ENCODE results near the gene ZBTB18. TPM values are rescaled to one million over a fixed set of nuclear protein-coding genes. Genes with fewer than 3 reads are reported as not detected.
"Not testable (repeated sequence)": the region's sequence is repeated elsewhere in the genome, so short reads cannot be mapped to it uniquely, and the experiment has no call there.

Gene ZBTB18
- total RNA-seq = 13.4 TPM

GRCh38 chr1:244050835-244051444 lies at the start of gene ZBTB18:
ZBTB18 (plus strand) TSS chr1:244051283; CDS start chr1:244051432, 149 bp downstream.
- intact Hi-C loops (cut with DNase I) = no loop called here
- DNase-seq (ENCODE audit: low spot score) (no peak), ATAC-seq (no peak)

- intact Hi-C loops (cut with DNase I) = no loop called here
- no peak for DNase-seq (ENCODE audit: low spot score)
- no peak for ATAC-seq
These were observed 48.4 kb upstream of the ZBTB18 start for GRCh38 chr1:244002721-244003120.

GRCh38 chr1:244005455-244005854 lies 45.6 kb upstream of the ZBTB18 start:
- ATAC-seq = no peak
- DNase-seq (ENCODE audit: low spot score) = no peak
- intact Hi-C loops (cut with DNase I) = no loop called here

GRCh38 chr1:244006381-244006901 lies 44.6 kb upstream of the ZBTB18 start:
- DNase-seq (ENCODE audit: low spot score) (no peak), ATAC-seq (no peak)
- intact Hi-C loops (cut with DNase I) = no loop called here

- intact Hi-C loops (cut with DNase I) = no loop called here
- DNase-seq (ENCODE audit: low spot score) (no peak), ATAC-seq (no peak)
These were observed 44.1 kb upstream of the ZBTB18 start for GRCh38 chr1:244006961-244007360.

GRCh38 chr1:244010191-244010590 lies 40.9 kb upstream of the ZBTB18 start:
- intact Hi-C loops (cut with DNase I) = loop anchor here (5.0 kb wide), 1 partner anchor 1288 kb away; no protein-coding TSS in a partner anchor
- ATAC-seq (peak; percentile 46), DNase-seq (ENCODE audit: low spot score) (no peak)

- intact Hi-C loops (cut with DNase I) = loop anchor here (5.0 kb wide), 1 partner anchor 1288 kb away; no protein-coding TSS in a partner anchor
- ATAC-seq (no peak), DNase-seq (ENCODE audit: low spot score) (no peak)
These were observed 40.4 kb upstream of the ZBTB18 start for GRCh38 chr1:244010703-244011123.

GRCh38 chr1:244011271-244011670 lies 39.8 kb upstream of the ZBTB18 start:
- DNase-seq (ENCODE audit: low spot score) = no peak
- intact Hi-C loops (cut with DNase I) = loop anchor here (5.0 kb wide), 1 partner anchor 1289 kb away; no protein-coding TSS in a partner anchor
- peak; percentile 70 for ATAC-seq

- intact Hi-C loops (cut with DNase I) = loop anchor here (5.0 kb wide), 1 partner anchor 1289 kb away; no protein-coding TSS in a partner anchor
These were observed 39.3 kb upstream of the ZBTB18 start for GRCh38 chr1:244011786-244012185.

GRCh38 chr1:244012202-244012601 lies 38.9 kb upstream of the ZBTB18 start:
- intact Hi-C loops (cut with DNase I) = loop anchor here (5.0 kb wide), 1 partner anchor 1290 kb away; no protein-coding TSS in a partner anchor
- DNase-seq (ENCODE audit: low spot score) (no peak), ATAC-seq (no peak)

More at GRCh38 chr1:244011786-244012185, 39.3 kb upstream of the ZBTB18 start:
- ATAC-seq (no peak), DNase-seq (ENCODE audit: low spot score) (no peak)

GRCh38 chr1:244013100-244013499 lies 38.0 kb upstream of the ZBTB18 start:
- intact Hi-C loops (cut with DNase I) = loop anchor here (5.0 kb wide), 1 partner anchor 1291 kb away; no protein-coding TSS in a partner anchor
- DNase-seq (ENCODE audit: low spot score) = no peak

GRCh38 chr1:244014862-244015261 lies 36.2 kb upstream of the ZBTB18 start:
- not testable (repeated sequence) for DNase-seq (ENCODE audit: low spot score); ATAC-seq
- intact Hi-C loops (cut with DNase I) = loop anchor here (5.0 kb wide), 1 partner anchor 1293 kb away; no protein-coding TSS in a partner anchor

More at GRCh38 chr1:244013100-244013499, 38.0 kb upstream of the ZBTB18 start:
- ATAC-seq = no peak

GRCh38 chr1:244019982-244020485 lies 31.0 kb upstream of the ZBTB18 start:
- no peak for DNase-seq (ENCODE audit: low spot score)
- intact Hi-C loops (cut with DNase I) = no loop called here
- no peak for ATAC-seq

GRCh38 chr1:244021427-244021826 lies 29.7 kb upstream of the ZBTB18 start:
- no peak for ATAC-seq
- DNase-seq (ENCODE audit: low spot score) = no peak
- intact Hi-C loops (cut with DNase I) = no loop called here

GRCh38 chr1:244022311-244022710 lies 28.8 kb upstream of the ZBTB18 start:
- ATAC-seq = no peak
- intact Hi-C loops (cut with DNase I) = no loop called here
- DNase-seq (ENCODE audit: low spot score) = no peak

GRCh38 chr1:244022864-244023440 lies 28.1 kb upstream of the ZBTB18 start:
- no peak for ATAC-seq
- intact Hi-C loops (cut with DNase I) = no loop called here

GRCh38 chr1:244027491-244028145 lies 23.5 kb upstream of the ZBTB18 start:
- DNase-seq (ENCODE audit: low spot score) = no peak
- intact Hi-C loops (cut with DNase I) = no loop called here
- no peak for ATAC-seq

More at GRCh38 chr1:244022864-244023440, 28.1 kb upstream of the ZBTB18 start:
- DNase-seq (ENCODE audit: low spot score) = no peak

GRCh38 chr1:244028701-244029100 lies 22.4 kb upstream of the ZBTB18 start:
- intact Hi-C loops (cut with DNase I) = no loop called here
- ATAC-seq = no peak
- no peak for DNase-seq (ENCODE audit: low spot score)

GRCh38 chr1:244029124-244029523 lies 22.0 kb upstream of the ZBTB18 start:
- DNase-seq (ENCODE audit: low spot score) (no peak), ATAC-seq (no peak)
- intact Hi-C loops (cut with DNase I) = no loop called here

Measured in sciatic nerve (tissue), 2 donors.